Hematopoietic multipotent progenitor cell (in vitro differentiated cells): ENCODE measurements around the gene APH1A. TPM values are rescaled to one million over a fixed set of nuclear protein-coding genes. Genes with fewer than 3 reads are reported as not detected.
"Not testable (repeated sequence)": the region's sequence is repeated elsewhere in the genome, so short reads cannot be mapped to it uniquely, and the experiment has no call there.

Experiments
- DNase-seq, 3 donors: peaks; one replicate each; pipeline ENCODE4 v3.0.0-alpha.2; 2011 to 2015; ENCODE audit warnings: low read depth in 2 of 3, low spot score in 2 of 3
- small RNA-seq: library from RNA; depleted of rRNA; stranded (forward); fragments of <200 nt; gene quantifications from one replicate; pipeline ENCODE3, GENCODE V24; 2012
- total RNA-seq: library from RNA; depleted of rRNA; stranded (reverse); fragments of >200 nt; gene quantifications from one replicate; pipeline ENCODE4 v1.2.3, GENCODE V29; 2012

Gene APH1A
- total RNA-seq, 1 donor = 153 TPM

GRCh38 chr1:150234566-150235293, 34.1 kb downstream of the APH1A start:
- DNase-seq = peak; percentile 84 to 92 (median 90)

GRCh38 chr1:150234309-150234565, 34.6 kb downstream of the APH1A start:
- DNase-seq = no peak

- DNase-seq = peak in 1 of 3 donors; percentile 33
Observed at GRCh38 chr1:150233359-150234308, 35.2 kb downstream of the APH1A start.

GRCh38 chr1:150232921-150233320, 35.9 kb downstream of the APH1A start:
- DNase-seq = not testable (repeated sequence)

GRCh38 chr1:150228246-150228645, 40.6 kb downstream of the APH1A start:
- not testable (repeated sequence) for DNase-seq

- no peak for DNase-seq
Observed at GRCh38 chr1:150227228-150227627, 41.6 kb downstream of the APH1A start.

GRCh38 chr1:150226486-150226885, 42.3 kb downstream of the APH1A start:
- DNase-seq = no peak

GRCh38 chr1:150225546-150225945, 43.3 kb downstream of the APH1A start:
- DNase-seq = no peak

- DNase-seq = no peak
Observed at GRCh38 chr1:150224983-150225382, 43.8 kb downstream of the APH1A start.

- peak in 2 of 3 donors; percentile 39 to 66 for DNase-seq
Observed at GRCh38 chr1:150221552-150221951, 47.3 kb downstream of the APH1A start.

GRCh38 chr1:150215855-150216254, 53.0 kb downstream of the APH1A start:
- not testable (repeated sequence) for DNase-seq

Small RNA genes lying within 50 kb of the gene (small RNA-seq; reads per million reads assigned to genes)
- gene RNU2-17P = 7.1 reads per million, percentile 90 among the genes with 10 or more reads in this experiment

Other genes starting within 250 kb of the APH1A start
- 11.3 TPM for gene VPS45, start 201.2 kb downstream of the APH1A start, total RNA-seq
- 60.1 TPM for gene PLEKHO1, start 119.1 kb downstream of the APH1A start, total RNA-seq
- gene ANP32E, start 32.9 kb downstream of the APH1A start, total RNA-seq = 4.8 TPM
- gene CA14, start 11.2 kb downstream of the APH1A start, total RNA-seq = not detected
- gene C1orf54, start 3.8 kb upstream of the APH1A start, total RNA-seq = 14.8 TPM
- 0.27 TPM for gene CIART, start 13.5 kb upstream of the APH1A start, total RNA-seq
- gene MRPS21, start 24.8 kb upstream of the APH1A start, total RNA-seq = 31.2 TPM
- gene PRPF3, start 52.5 kb upstream of the APH1A start, total RNA-seq = 24.2 TPM
- 10.5 TPM for gene RPRD2, start 95.1 kb upstream of the APH1A start, total RNA-seq
- gene TARS2, start 218.4 kb upstream of the APH1A start, total RNA-seq = 32.3 TPM
- gene ECM1, start 239.1 kb upstream of the APH1A start, total RNA-seq = 1.1 TPM
- 0.27 TPM for gene FALEC, start 246.7 kb upstream of the APH1A start, total RNA-seq